ENCODE measurements around the gene OTUD7B.
A peak's percentile ranks its signal among the peaks of the same experiment; 100 is the strongest.

Gene OTUD7B

GRCh38 chr1:150003801-150004200, 6.7 kb downstream of the OTUD7B start:
- TF ChIP-seq TOX (CRISPR knock-in tag; IDR thresholded peaks at IDR 0.05; ENCODE audit: borderline replicate concordance) (no peak), RARB (CRISPR knock-in tag; IDR thresholded peaks at IDR 0.05) (no peak), ZNF70 (CRISPR knock-in tag; IDR thresholded peaks at IDR 0.05) (no peak), PPARA (CRISPR knock-in tag; IDR thresholded peaks at IDR 0.05; ENCODE audit: borderline replicate concordance) (no peak), ARNTL (CRISPR knock-in tag; IDR thresholded peaks at IDR 0.05; ENCODE audit: borderline replicate concordance, low read depth) (no peak), OSR1 (CRISPR knock-in tag; IDR thresholded peaks at IDR 0.05) (no peak), CSDC2 (CRISPR knock-in tag; IDR thresholded peaks at IDR 0.05) (no peak), ESRRG (CRISPR knock-in tag; IDR thresholded peaks at IDR 0.05) (no peak), TCF4 (CRISPR knock-in tag; IDR thresholded peaks at IDR 0.05; ENCODE audit: borderline replicate concordance) (no peak), GLIS3 (CRISPR knock-in tag; IDR thresholded peaks at IDR 0.05) (no peak), ZNF565 (CRISPR knock-in tag; conservative IDR thresholded peaks at IDR 0.05; ENCODE audit: low read depth) (no peak), CSRNP3 (CRISPR knock-in tag; IDR thresholded peaks at IDR 0.05) (no peak), ZC3H10 (CRISPR knock-in tag; IDR thresholded peaks at IDR 0.05) (no peak), ZNF8 (CRISPR knock-in tag; IDR thresholded peaks at IDR 0.05) (no peak), BACH2 (CRISPR knock-in tag; IDR thresholded peaks at IDR 0.05; ENCODE audit: borderline replicate concordance) (no peak), ZFP30 (CRISPR knock-in tag; IDR thresholded peaks at IDR 0.05) (no peak)
- TF ChIP-seq, protein P1, sequence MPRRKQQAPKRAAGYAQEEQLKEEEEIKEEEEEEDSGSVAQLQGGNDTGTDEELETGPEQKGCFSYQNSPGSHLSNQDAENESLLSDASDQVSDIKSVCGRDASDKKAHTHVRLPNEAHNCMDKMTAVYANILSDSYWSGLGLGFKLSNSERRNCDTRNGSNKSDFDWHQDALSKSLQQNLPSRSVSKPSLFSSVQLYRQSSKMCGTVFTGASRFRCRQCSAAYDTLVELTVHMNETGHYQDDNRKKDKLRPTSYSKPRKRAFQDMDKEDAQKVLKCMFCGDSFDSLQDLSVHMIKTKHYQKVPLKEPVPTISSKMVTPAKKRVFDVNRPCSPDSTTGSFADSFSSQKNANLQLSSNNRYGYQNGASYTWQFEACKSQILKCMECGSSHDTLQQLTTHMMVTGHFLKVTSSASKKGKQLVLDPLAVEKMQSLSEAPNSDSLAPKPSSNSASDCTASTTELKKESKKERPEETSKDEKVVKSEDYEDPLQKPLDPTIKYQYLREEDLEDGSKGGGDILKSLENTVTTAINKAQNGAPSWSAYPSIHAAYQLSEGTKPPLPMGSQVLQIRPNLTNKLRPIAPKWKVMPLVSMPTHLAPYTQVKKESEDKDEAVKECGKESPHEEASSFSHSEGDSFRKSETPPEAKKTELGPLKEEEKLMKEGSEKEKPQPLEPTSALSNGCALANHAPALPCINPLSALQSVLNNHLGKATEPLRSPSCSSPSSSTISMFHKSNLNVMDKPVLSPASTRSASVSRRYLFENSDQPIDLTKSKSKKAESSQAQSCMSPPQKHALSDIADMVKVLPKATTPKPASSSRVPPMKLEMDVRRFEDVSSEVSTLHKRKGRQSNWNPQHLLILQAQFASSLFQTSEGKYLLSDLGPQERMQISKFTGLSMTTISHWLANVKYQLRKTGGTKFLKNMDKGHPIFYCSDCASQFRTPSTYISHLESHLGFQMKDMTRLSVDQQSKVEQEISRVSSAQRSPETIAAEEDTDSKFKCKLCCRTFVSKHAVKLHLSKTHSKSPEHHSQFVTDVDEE (CRISPR knock-in tag; IDR thresholded peaks at IDR 0.05) = no peak
- no peak for ATAC-seq

DNA sequence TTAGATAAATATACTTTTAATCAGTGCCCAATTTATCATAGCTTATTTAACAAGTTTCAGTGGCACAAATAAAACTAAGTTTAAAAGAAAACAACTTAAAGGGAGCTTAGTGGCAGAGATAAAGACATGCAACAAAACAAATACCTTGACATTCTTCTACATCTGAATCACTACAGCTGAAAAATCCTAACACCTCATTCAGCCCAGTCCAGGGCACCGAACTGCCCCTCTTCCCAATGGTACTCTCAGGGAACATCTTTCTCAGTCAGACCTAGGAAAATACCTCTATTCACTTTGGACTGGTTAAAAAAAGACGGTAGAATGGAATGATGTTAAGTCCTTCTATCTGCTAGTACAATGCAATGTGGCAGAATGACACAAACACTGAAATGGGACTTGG, 8.3 kb downstream of the OTUD7B start:
- TF ChIP-seq PPARA (CRISPR knock-in tag; IDR thresholded peaks at IDR 0.05; ENCODE audit: borderline replicate concordance) (no peak), ZFP30 (CRISPR knock-in tag; IDR thresholded peaks at IDR 0.05) (no peak), GLIS3 (CRISPR knock-in tag; IDR thresholded peaks at IDR 0.05) (no peak), BACH2 (CRISPR knock-in tag; IDR thresholded peaks at IDR 0.05; ENCODE audit: borderline replicate concordance) (no peak), OSR1 (CRISPR knock-in tag; IDR thresholded peaks at IDR 0.05) (no peak), TOX (CRISPR knock-in tag; IDR thresholded peaks at IDR 0.05; ENCODE audit: borderline replicate concordance) (no peak), ZNF565 (CRISPR knock-in tag; conservative IDR thresholded peaks at IDR 0.05; ENCODE audit: low read depth) (no peak), ZC3H10 (CRISPR knock-in tag; IDR thresholded peaks at IDR 0.05) (no peak), ISL1 (CRISPR knock-in tag; IDR thresholded peaks at IDR 0.05) (no peak), CSDC2 (CRISPR knock-in tag; IDR thresholded peaks at IDR 0.05) (no peak), CREB5 (CRISPR knock-in tag; IDR thresholded peaks at IDR 0.05; ENCODE audit: low read depth) (no peak), ARNTL (CRISPR knock-in tag; IDR thresholded peaks at IDR 0.05; ENCODE audit: borderline replicate concordance, low read depth) (no peak)
- TF ChIP-seq, protein P1 (CRISPR knock-in tag; IDR thresholded peaks at IDR 0.05) = no peak
- TF ChIP-seq, protein P2, sequence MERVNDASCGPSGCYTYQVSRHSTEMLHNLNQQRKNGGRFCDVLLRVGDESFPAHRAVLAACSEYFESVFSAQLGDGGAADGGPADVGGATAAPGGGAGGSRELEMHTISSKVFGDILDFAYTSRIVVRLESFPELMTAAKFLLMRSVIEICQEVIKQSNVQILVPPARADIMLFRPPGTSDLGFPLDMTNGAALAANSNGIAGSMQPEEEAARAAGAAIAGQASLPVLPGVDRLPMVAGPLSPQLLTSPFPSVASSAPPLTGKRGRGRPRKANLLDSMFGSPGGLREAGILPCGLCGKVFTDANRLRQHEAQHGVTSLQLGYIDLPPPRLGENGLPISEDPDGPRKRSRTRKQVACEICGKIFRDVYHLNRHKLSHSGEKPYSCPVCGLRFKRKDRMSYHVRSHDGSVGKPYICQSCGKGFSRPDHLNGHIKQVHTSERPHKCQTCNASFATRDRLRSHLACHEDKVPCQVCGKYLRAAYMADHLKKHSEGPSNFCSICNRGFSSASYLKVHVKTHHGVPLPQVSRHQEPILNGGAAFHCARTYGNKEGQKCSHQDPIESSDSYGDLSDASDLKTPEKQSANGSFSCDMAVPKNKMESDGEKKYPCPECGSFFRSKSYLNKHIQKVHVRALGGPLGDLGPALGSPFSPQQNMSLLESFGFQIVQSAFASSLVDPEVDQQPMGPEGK (CRISPR knock-in tag; IDR thresholded peaks at IDR 0.05; ENCODE audit: borderline replicate concordance) = no peak
- ATAC-seq = peak; percentile 38; the same call in 2 of the 3 replicates
